ENCODE measurements around the gene PPM1E. TPM values are rescaled to one million over a fixed set of nuclear protein-coding genes. Genes with fewer than 3 reads are reported as not detected.

PPM1E gene
- total RNA-seq, 1 experiment from 2014 or later: 2.9 TPM

DNA sequence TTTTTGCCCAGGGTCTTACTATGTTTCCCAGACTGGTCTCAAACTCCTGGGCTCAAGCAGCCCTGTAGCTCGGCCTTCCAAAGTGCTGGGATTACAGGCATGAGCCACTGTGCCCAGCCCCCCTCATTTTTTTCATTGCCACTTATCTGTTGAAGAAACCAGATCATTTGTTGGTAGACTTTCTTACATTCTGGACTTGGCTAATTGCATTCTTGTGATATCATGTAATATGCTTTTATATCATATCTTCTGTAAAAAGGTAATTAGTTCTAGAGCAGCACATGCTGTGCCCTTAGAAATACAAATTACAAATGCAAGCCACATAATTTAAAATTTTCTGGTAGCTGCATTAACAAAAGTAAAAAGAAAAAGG, 53.9 kb downstream of the PPM1E start:
- H3K27me3 ChIP-seq (ENCODE audit: control insufficient read depth, insufficient read depth, low read length): no peaks in the 10 kb centered on the region; the same call in 1 of the 2 replicates
- no peak overlapping the region for H3K27ac ChIP-seq (ENCODE audit: low read length)
- no peak overlapping the region for H3K4me3 ChIP-seq (ENCODE audit: low read depth in 2 of 2, low read length in 2 of 2)
- H3K36me3 ChIP-seq (ENCODE audit: control insufficient read depth, insufficient read depth, low read length): no peaks in the 10 kb centered on the region; the same call in 1 of the 2 replicates
- ATAC-seq (no peak), DNase-seq (ENCODE audit: low read depth, low spot score) (no peak)
- ChIA-PET POLR2A (interaction anchor here (0.5 kb wide), 1 partner anchor 11 kb away, joined by 6 read pairs; no protein-coding TSS in a partner anchor), CTCF (interaction anchor here (0.7 kb wide), 1 partner anchor 33 kb away, joined by 3 read pairs; no protein-coding TSS in a partner anchor)
- TF ChIP-seq SIN3A (IDR thresholded peaks at IDR 0.05; ENCODE audit: borderline replicate concordance, insufficient read depth, low read depth, low read length): no peak
- TF ChIP-seq, protein P1, sequence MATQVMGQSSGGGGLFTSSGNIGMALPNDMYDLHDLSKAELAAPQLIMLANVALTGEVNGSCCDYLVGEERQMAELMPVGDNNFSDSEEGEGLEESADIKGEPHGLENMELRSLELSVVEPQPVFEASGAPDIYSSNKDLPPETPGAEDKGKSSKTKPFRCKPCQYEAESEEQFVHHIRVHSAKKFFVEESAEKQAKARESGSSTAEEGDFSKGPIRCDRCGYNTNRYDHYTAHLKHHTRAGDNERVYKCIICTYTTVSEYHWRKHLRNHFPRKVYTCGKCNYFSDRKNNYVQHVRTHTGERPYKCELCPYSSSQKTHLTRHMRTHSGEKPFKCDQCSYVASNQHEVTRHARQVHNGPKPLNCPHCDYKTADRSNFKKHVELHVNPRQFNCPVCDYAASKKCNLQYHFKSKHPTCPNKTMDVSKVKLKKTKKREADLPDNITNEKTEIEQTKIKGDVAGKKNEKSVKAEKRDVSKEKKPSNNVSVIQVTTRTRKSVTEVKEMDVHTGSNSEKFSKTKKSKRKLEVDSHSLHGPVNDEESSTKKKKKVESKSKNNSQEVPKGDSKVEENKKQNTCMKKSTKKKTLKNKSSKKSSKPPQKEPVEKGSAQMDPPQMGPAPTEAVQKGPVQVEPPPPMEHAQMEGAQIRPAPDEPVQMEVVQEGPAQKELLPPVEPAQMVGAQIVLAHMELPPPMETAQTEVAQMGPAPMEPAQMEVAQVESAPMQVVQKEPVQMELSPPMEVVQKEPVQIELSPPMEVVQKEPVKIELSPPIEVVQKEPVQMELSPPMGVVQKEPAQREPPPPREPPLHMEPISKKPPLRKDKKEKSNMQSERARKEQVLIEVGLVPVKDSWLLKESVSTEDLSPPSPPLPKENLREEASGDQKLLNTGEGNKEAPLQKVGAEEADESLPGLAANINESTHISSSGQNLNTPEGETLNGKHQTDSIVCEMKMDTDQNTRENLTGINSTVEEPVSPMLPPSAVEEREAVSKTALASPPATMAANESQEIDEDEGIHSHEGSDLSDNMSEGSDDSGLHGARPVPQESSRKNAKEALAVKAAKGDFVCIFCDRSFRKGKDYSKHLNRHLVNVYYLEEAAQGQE (IDR thresholded peaks at IDR 0.05; ENCODE audit: insufficient read depth in 1 of 2, low read depth in 2 of 2, low read length in 1 of 2): no peak
- TF ChIP-seq POLR2AphosphoS5 (IDR thresholded peaks at IDR 0.05; ENCODE audit: low read depth, low read length): no peak
- H3K9me3 ChIP-seq (ENCODE audit: control insufficient read depth, insufficient read depth, low read depth, low read length): no peaks in the 10 kb centered on the region
- intact Hi-C loops (cut with micrococcal nuclease; ENCODE audit: unreplicated experiment): no loop called here
- in situ Hi-C loops (cut with HindIII; ENCODE audit: low pct_unique_long_range_greater_than_20kb, low sequenced_read_pairs): no loop called here
- no TSS peak for BruUV-seq (replicated peaks)
- no peaks in the 10 kb centered on the region for H3K4me1 ChIP-seq (ENCODE audit: control insufficient read depth, insufficient read depth, low read length)

GRCh38 chr17:58811290-58811689, 55.6 kb downstream of the PPM1E start:
- in situ Hi-C loops (cut with HindIII; ENCODE audit: low pct_unique_long_range_greater_than_20kb, low sequenced_read_pairs): no loop called here

More at GRCh38 chr17:58811290-58811689, 55.6 kb downstream of the PPM1E start:
- no peaks in the 10 kb centered on the region; the same call in 1 of the 2 replicates for H3K27me3 ChIP-seq (ENCODE audit: control insufficient read depth, insufficient read depth, low read length)
- no peaks in the 10 kb centered on the region; the same call in 1 of the 2 replicates for H3K36me3 ChIP-seq (ENCODE audit: control insufficient read depth, insufficient read depth, low read length)
- H3K27ac ChIP-seq (ENCODE audit: low read length): no peak overlapping the region
- POLR2A ChIA-PET: interaction anchor here (0.6 kb wide), 1 partner anchor 114 kb away, joined by 11 read pairs; no protein-coding TSS in a partner anchor
- TF ChIP-seq TCF7L2 (IDR thresholded peaks at IDR 0.05; ENCODE audit: low read depth, low read length): no peak
- TF ChIP-seq, protein P1 (IDR thresholded peaks at IDR 0.05; ENCODE audit: insufficient read depth in 1 of 2, low read depth in 2 of 2, low read length in 1 of 2): no peak
- TF ChIP-seq SIN3A (IDR thresholded peaks at IDR 0.05; ENCODE audit: borderline replicate concordance, insufficient read depth, low read depth, low read length): no peak
- no peak for TF ChIP-seq POLR2AphosphoS5 (IDR thresholded peaks at IDR 0.05; ENCODE audit: low read depth, low read length)
- no peak for TF ChIP-seq CTCF (IDR thresholded peaks at IDR 0.05)
- no peak overlapping the region for H3K4me3 ChIP-seq (ENCODE audit: low read depth in 2 of 2, low read length in 2 of 2)
- DNase-seq (ENCODE audit: low read depth, low spot score): no peak
- intact Hi-C loops (cut with micrococcal nuclease; ENCODE audit: unreplicated experiment): no loop called here
- no peaks in the 10 kb centered on the region for H3K4me1 ChIP-seq (ENCODE audit: control insufficient read depth, insufficient read depth, low read length)
- no TSS peak for BruUV-seq (replicated peaks)
- CTCF ChIA-PET: no interaction called here
- no peaks in the 10 kb centered on the region for H3K9me3 ChIP-seq (ENCODE audit: control insufficient read depth, insufficient read depth, low read depth, low read length)
- no peak for ATAC-seq
